Heart left ventricle (tissue), 16 donors: ENCODE measurements around the gene HOXB3. TPM values are rescaled to one million over a fixed set of nuclear protein-coding genes. Genes with fewer than 3 reads are reported as not detected.

ENCODE experiments used
- ATAC-seq, 4 donors: fragments of 200-7000 bp; cut with Tn5 transposase; one replicate each; pipeline ENCODE4 v1.9.1; 2020 to 2022; ENCODE audit warnings: moderate library complexity in 4 of 4, mild to moderate bottlenecking in 3 of 4, moderate number of reproducible peaks in 1 of 4
- DNase-seq, 5 donors: peaks; one replicate each; pipeline ENCODE4 v3.0.0-alpha.2; 2020
- H3K27ac ChIP-seq, 12 donors: fragments of 200-600 bp; sonication (generic) in 4 of 12; one replicate each; pipeline versions ENCODE4 v1.5.0 to v1.8.0; 2016 to 2022; ENCODE audit warnings: mild to moderate bottlenecking in 2 of 12
- H3K27me3 ChIP-seq, 9 donors: fragments of 200-600 bp; sonication (generic) in 2 of 9; one replicate each; pipeline versions ENCODE4 v1.5.1 to v1.8.0; 2016 to 2022; ENCODE audit warnings: mild to moderate bottlenecking in 3 of 9
- H3K36me3 ChIP-seq, 9 donors: fragments of 200-600 bp; sonication (generic) in 2 of 9; one replicate each; pipeline versions ENCODE4 v1.5.0 to v1.8.0; 2018 to 2022; ENCODE audit warnings: mild to moderate bottlenecking in 2 of 9
- H3K4me1 ChIP-seq, 12 donors: fragments of 200-600 bp; sonication (generic) in 4 of 12; one replicate each; pipeline versions ENCODE4 v1.5.0 to v1.8.0; 2016 to 2022; ENCODE audit warnings: mild to moderate bottlenecking in 3 of 12
- H3K4me3 ChIP-seq, 12 donors: fragments of 200-600 bp; sonication (generic) in 4 of 12; one replicate each; pipeline versions ENCODE4 v1.5.0 to v1.8.0; 2017 to 2022; ENCODE audit warnings: mild to moderate bottlenecking in 9 of 12, moderate library complexity in 4 of 12
- H3K9me3 ChIP-seq, 12 donors: fragments of 200-600 bp; sonication (generic) in 4 of 12; one replicate each; pipeline versions ENCODE4 v1.5.0 to v1.8.0; 2016 to 2022; ENCODE audit warnings: mild to moderate bottlenecking in 1 of 12
- CTCF ChIP-seq, 12 donors: fragments of 200-600 bp; sonication (generic) in 4 of 12; IDR thresholded peaks; one replicate each; pipeline versions ENCODE4 v1.5.0 to v1.8.0; 2018 to 2022; ENCODE audit warnings: antibody characterized with exemption in 12 of 12, mild to moderate bottlenecking in 5 of 12
- POLR2A ChIP-seq, 2 donors: fragments of 450-650 bp; IDR thresholded peaks; one replicate each; pipeline ENCODE4 v1.6.1; 2017; ENCODE audit warnings: antibody characterized with exemption in 2 of 2, mild to moderate bottlenecking in 2 of 2, moderate library complexity in 2 of 2
- WGBS, 4 donors: extraction: QIAGEN DNeasy Blood & Tissue Kit in 2 of 4; methylation state at CpG; one replicate each; pipeline versions ENCODE4 v1.1.5 to v1.1.7; 2013 to 2018; 5-methylcytosine and 5-hydroxymethylcytosine counted together
- intact Hi-C, 10 donors: fragments of 100-400 bp; cut with DNase I; formaldehyde crosslinking; loops; one replicate each; pipeline versions ENCODE4 v1.11.1 to v1.14.2; 2022
- polyA plus RNA-seq, 2 donors: library from polyadenylated mRNA; stranded (reverse); fragments of 200-250 nt; gene quantifications; one replicate each; pipeline ENCODE4 v1.2.3, GENCODE V29; 2013
- total RNA-seq, 9 donors: library from RNA; depleted of rRNA in 2 of 9; stranded (reverse); fragments of >200 nt in 2 of 9; fragmentation: NEBNext Ultra II Directional in 3 of 9; extraction: Animal tissue kit (Norgen Biotek cat#: 25700) in 3 of 9; gene quantifications; one replicate each; pipeline versions ENCODE4 v1.1.0 to v1.2.4, GENCODE V29; 2016 to 2023
- donor health status: ischemic (EF 13 %, LVEDD 7.1; RV severe dilation, severe dysfunction).
- donor health status: healthy with polysubstance abuse.
- donor health status: DM: no; HTN: yes; CAD: no.
- donor health status: DM: no; HTN: no; CAD: no.
- donor health status: ischemic (EF 25% LVEDD 6.9; RV normal size, moderate dysfunction).
- donor health status: ischemic (EF 25% LVEDD 5.7; RV mildly dilated, moderate dysfunction).
- donor health status: healthy.
- donor health status: DM: yes; HTN: yes; CAD: no.
- donor health status: ischemic (EF 35%, LVEDD 5.7; RV mildly dilated, moderate dysfunction).
- donor health status: nonischemic (EF 11% LVEDD 7.7; RV severe dilation, severe dysfunction).
- donor health status: DM: yes; HTN: yes; CAD: no.
- donor health status: PGD.
- donor health status: ischemic (EF 29% LVEDD 5.4; RV normal size, mild dysfunction).
- donor health status: nonischemic (EF 23%, LVEDD 6.1; RV moderate dilation, normal function).

Gene HOXB3
- total and polyA plus RNA-seq, 11 donors, result 0.11 to 5.5 (median 2.0) TPM

DNA sequence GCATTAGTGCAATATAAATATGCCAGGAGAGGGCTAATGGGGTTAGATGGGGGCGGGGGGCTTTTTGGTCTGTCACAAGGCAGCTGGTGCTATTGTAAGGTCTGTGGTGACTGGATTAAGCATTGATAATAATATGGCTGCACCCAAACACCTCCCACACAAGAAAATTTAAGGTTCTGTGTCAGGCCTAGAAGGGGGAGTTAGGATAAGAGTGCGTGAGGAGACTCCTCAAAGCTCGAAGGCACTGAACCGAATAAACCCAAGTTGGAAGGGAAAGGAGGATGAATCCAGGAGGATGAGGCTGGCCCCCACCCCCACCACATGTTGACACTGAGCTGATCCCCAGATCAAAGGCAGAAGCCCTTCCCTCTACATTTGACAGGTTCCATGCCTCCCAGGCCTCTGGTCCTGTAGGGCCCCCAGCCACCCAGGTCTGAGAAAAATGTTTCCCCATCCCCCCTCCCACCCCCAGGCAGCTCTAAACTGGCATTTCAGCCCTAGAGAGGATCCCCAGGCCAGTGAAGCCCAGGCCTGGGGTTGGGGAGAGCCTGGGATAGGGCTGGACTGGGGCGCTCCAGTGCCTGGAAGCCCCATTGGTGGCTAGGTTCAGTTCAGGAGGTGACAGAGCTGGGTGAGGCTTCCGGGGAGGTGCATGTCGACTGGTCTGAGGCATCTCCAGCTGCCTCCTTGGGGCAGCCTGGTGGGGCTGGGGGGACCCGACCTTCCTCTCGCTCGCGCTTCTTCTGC is 60.9 kb downstream of the HOXB3 start:
- Histone ChIP-seq H3K36me3 (no peaks in the 10 kb centered on the region), H3K9me3 (no peaks in the 10 kb centered on the region), H3K27me3 (peaks cover 12 to 93% (median 52%) of the 10 kb centered on the region in 9 donors), H3K4me3 (no peak overlapping the region), H3K4me1 (no peaks in the 10 kb centered on the region), H3K27ac (no peak overlapping the region)
- 60 to 79% (median 65%) methylated on average over 9 to 11 of the region's 11 CpGs for WGBS, 4 donors
- no peak for TF ChIP-seq CTCF (IDR thresholded peaks at IDR 0.05)
- no peak for ATAC-seq
- DNase-seq, result no peak
- intact Hi-C loops, result no loop called here

GRCh38 chr17:48528153-48528935 is 61.7 kb downstream of the HOXB3 start:
- H3K27me3 ChIP-seq, result peaks cover 12 to 96% (median 55%) of the 10 kb centered on the region in 9 donors
- no peaks in the 10 kb centered on the region for H3K36me3 ChIP-seq
- no peak for TF ChIP-seq CTCF (IDR thresholded peaks at IDR 0.05)
- no peak for TF ChIP-seq POLR2A (IDR thresholded peaks at IDR 0.05)
- WGBS, 4 donors, result 40 to 59% (median 49%) methylated on average over 7 of the region's 7 CpGs
- no peak overlapping the region for H3K4me3 ChIP-seq
- ATAC-seq (no peak), DNase-seq (no peak)
- H3K9me3 ChIP-seq, result no peaks in the 10 kb centered on the region
- no peaks in the 10 kb centered on the region for H3K4me1 ChIP-seq
- H3K27ac ChIP-seq, result no peak overlapping the region
- intact Hi-C loops, result no loop called here

DNA sequence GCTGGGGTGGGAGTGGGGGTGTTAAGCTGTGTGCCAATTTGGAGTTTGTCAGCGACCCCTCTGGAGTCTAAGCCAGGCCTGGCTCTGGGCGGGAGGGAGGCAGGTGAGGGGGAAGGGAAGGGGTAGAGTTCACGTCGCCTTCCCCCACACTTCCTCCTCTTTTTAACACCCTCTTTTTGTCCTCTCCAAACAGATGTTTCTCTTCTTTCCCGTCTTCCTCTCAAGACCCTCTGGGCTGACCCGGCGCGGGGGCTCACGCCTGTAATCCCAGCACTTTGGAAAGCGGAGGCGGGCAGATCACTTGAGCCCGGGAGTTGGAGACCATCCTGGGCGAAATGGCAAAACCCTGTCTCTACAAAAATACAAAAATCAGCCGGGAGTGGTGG is 62.5 kb downstream of the HOXB3 start:
- H3K9me3 ChIP-seq, result no peaks in the 10 kb centered on the region
- H3K4me3 ChIP-seq, result no peak overlapping the region
- peaks cover 12 to 96% (median 58%) of the 10 kb centered on the region in 9 donors for H3K27me3 ChIP-seq
- no peak for TF ChIP-seq POLR2A (IDR thresholded peaks at IDR 0.05)
- no peak for TF ChIP-seq CTCF (IDR thresholded peaks at IDR 0.05)
- 37 to 54% (median 41%) methylated on average over 14 of the region's 14 CpGs for WGBS, 4 donors
- intact Hi-C loops, result no loop called here
- no peaks in the 10 kb centered on the region for H3K4me1 ChIP-seq
- ATAC-seq (no peak), DNase-seq (no peak)
- no peaks in the 10 kb centered on the region for H3K36me3 ChIP-seq
- H3K27ac ChIP-seq, result no peak overlapping the region
